HG02943 (cell line): ENCODE data around the gene NFAM1.

Experiments used
- ATAC-seq: cut with Tn5 transposase; IDR thresholded peaks from one replicate; pipeline ENCODE4 v1.9.1; 2021; ENCODE audit warnings: mild to moderate bottlenecking, low read depth, moderate library complexity; ENCODE audit not compliant: unreplicated experiment

The NFAM1 gene

GRCh38 chr22:42363892-42364291 lies 68.3 kb downstream of the NFAM1 start:
- ATAC-seq, result no peak

GRCh38 chr22:42361523-42361922 lies 70.7 kb downstream of the NFAM1 start:
- ATAC-seq, result no peak

- no peak for ATAC-seq
Observed at GRCh38 chr22:42360348-42360747, 71.9 kb downstream of the NFAM1 start.

- ATAC-seq, result no peak
Observed at GRCh38 chr22:42358643-42359558, 73.3 kb downstream of the NFAM1 start.

- no peak for ATAC-seq
Observed at GRCh38 chr22:42357634-42358296, 74.4 kb downstream of the NFAM1 start.

- no peak for ATAC-seq
Observed at GRCh38 chr22:42357221-42357620, 75.0 kb downstream of the NFAM1 start.

GRCh38 chr22:42356533-42356932 lies 75.7 kb downstream of the NFAM1 start:
- ATAC-seq, result no peak

GRCh38 chr22:42353883-42354727 lies 78.1 kb downstream of the NFAM1 start:
- no peak for ATAC-seq

GRCh38 chr22:42350373-42350772 lies 81.8 kb downstream of the NFAM1 start:
- no peak for ATAC-seq

GRCh38 chr22:42347281-42347824 lies 84.8 kb downstream of the NFAM1 start:
- no peak for ATAC-seq

GRCh38 chr22:42346722-42347121 lies 85.5 kb downstream of the NFAM1 start:
- ATAC-seq, result no peak

GRCh38 chr22:42345458-42345857 lies 86.7 kb downstream of the NFAM1 start:
- no peak for ATAC-seq

GRCh38 chr22:42344361-42344905 lies 87.8 kb downstream of the NFAM1 start:
- no peak for ATAC-seq

GRCh38 chr22:42343531-42344081 lies 88.6 kb downstream of the NFAM1 start:
- ATAC-seq, result no peak

GRCh38 chr22:42343121-42343454 lies 89.1 kb downstream of the NFAM1 start:
- ATAC-seq, result no peak

- no peak for ATAC-seq
Observed at GRCh38 chr22:42342426-42343120, 89.6 kb downstream of the NFAM1 start.

GRCh38 chr22:42341779-42342178 lies 90.4 kb downstream of the NFAM1 start:
- no peak for ATAC-seq

GRCh38 chr22:42340829-42341383 lies 91.3 kb downstream of the NFAM1 start:
- ATAC-seq, result no peak

- no peak for ATAC-seq
Observed at GRCh38 chr22:42340150-42340549, 92.1 kb downstream of the NFAM1 start.
